ENCODE measurements around the gene RTF1. TPM values are rescaled to one million over a fixed set of nuclear protein-coding genes. Genes with fewer than 3 reads are reported as not detected.
A peak's percentile ranks its signal among the peaks of the same experiment; 100 is the strongest.

RTF1 gene
- polyA plus RNA-seq, 3 donors, result 11.2 to 19.1 (median 15.0) TPM

GRCh38 chr15:41520636-41521035 is 103.7 kb downstream of the RTF1 start:
- Histone ChIP-seq H3K36me3 (replicated peaks in 1 of 2; ENCODE audit: control insufficient read depth in 1 of 2, insufficient read depth in 2 of 2, low read length in 2 of 2) (peaks cover 20 to 55% of the 10 kb centered on the region in 2 donors), H3K79me2 (ENCODE audit: insufficient read depth, low read length) (no peaks in the 10 kb centered on the region), H3K9me3 (replicated peaks in 1 of 2; ENCODE audit: control insufficient read depth in 1 of 2, insufficient read depth in 1 of 2, low read length in 2 of 2) (no peaks in the 10 kb centered on the region), H3K9ac (ENCODE audit: insufficient read depth, low read length, poor library complexity, severe bottlenecking) (no peak overlapping the region), H3K4me1 (ENCODE audit: control insufficient read depth in 1 of 2, insufficient read depth in 2 of 2, low read length in 2 of 2) (no peaks in the 10 kb centered on the region), H3K27me3 (ENCODE audit: control insufficient read depth in 2 of 2, insufficient read depth in 2 of 2, low read length in 2 of 2) (no peaks in the 10 kb centered on the region), H2AFZ (ENCODE audit: insufficient read depth, low read depth, low read length, poor library complexity, severe bottlenecking) (no peak overlapping the region), H3K27ac (ENCODE audit: low read depth in 1 of 2, low read length in 2 of 2) (no peak overlapping the region), H4K20me1 (ENCODE audit: insufficient read depth, low read length) (no peaks in the 10 kb centered on the region), H3K4me2 (replicated peaks; ENCODE audit: extremely low read depth, low read length, poor library complexity, severe bottlenecking) (no peak overlapping the region), H3K4me3 (replicated peaks in 1 of 3; ENCODE audit: low read depth in 2 of 3, low read length in 3 of 3) (no peak overlapping the region)
- no peak overlapping the region for H3K4me3 Mint-ChIP-seq
- peaks cover 0 to 3% (median 0%) of the 10 kb centered on the region in 3 donors for H3K27me3 Mint-ChIP-seq (ENCODE audit: low read depth in 3 of 3)
- no peak overlapping the region for H3K27ac Mint-ChIP-seq
- TF ChIP-seq CTCF (IDR thresholded peaks at IDR 0.05), result no peak
- H3K4me1 Mint-ChIP-seq, result no peaks in the 10 kb centered on the region
- 99% methylated on average over 16 of the region's 17 CpGs for WGBS (ENCODE audit: insufficient coverage)
- intact Hi-C loops (cut with micrococcal nuclease), result no loop called here
- no peak for DNase-seq
- H3K9me3 Mint-ChIP-seq, result no peaks in the 10 kb centered on the region
- H3K36me3 Mint-ChIP-seq, result peaks cover 41 to 50% of the 10 kb centered on the region in 2 donors

GRCh38 chr15:41521614-41522013 is 104.7 kb downstream of the RTF1 start:
- Histone ChIP-seq H3K79me2 (ENCODE audit: insufficient read depth, low read length) (no peaks in the 10 kb centered on the region), H3K27me3 (ENCODE audit: control insufficient read depth in 2 of 2, insufficient read depth in 2 of 2, low read length in 2 of 2) (no peaks in the 10 kb centered on the region), H3K9ac (ENCODE audit: insufficient read depth, low read length, poor library complexity, severe bottlenecking) (no peak overlapping the region), H3K36me3 (replicated peaks in 1 of 2; ENCODE audit: control insufficient read depth in 1 of 2, insufficient read depth in 2 of 2, low read length in 2 of 2) (peaks cover 26 to 65% of the 10 kb centered on the region in 2 donors), H3K9me3 (replicated peaks in 1 of 2; ENCODE audit: control insufficient read depth in 1 of 2, insufficient read depth in 1 of 2, low read length in 2 of 2) (no peaks in the 10 kb centered on the region), H2AFZ (ENCODE audit: insufficient read depth, low read depth, low read length, poor library complexity, severe bottlenecking) (no peak overlapping the region), H3K27ac (ENCODE audit: low read depth in 1 of 2, low read length in 2 of 2) (no peak overlapping the region), H3K4me3 (replicated peaks in 1 of 3; ENCODE audit: low read depth in 2 of 3, low read length in 3 of 3) (no peak overlapping the region), H4K20me1 (ENCODE audit: insufficient read depth, low read length) (no peaks in the 10 kb centered on the region), H3K4me1 (ENCODE audit: control insufficient read depth in 1 of 2, insufficient read depth in 2 of 2, low read length in 2 of 2) (no peaks in the 10 kb centered on the region), H3K4me2 (replicated peaks; ENCODE audit: extremely low read depth, low read length, poor library complexity, severe bottlenecking) (no peak overlapping the region)
- intact Hi-C loops (cut with micrococcal nuclease), result no loop called here
- TF ChIP-seq CTCF (IDR thresholded peaks at IDR 0.05), result no peak
- H3K9me3 Mint-ChIP-seq, result no peaks in the 10 kb centered on the region
- 89% methylated on average over 6 of the region's 9 CpGs for WGBS (ENCODE audit: insufficient coverage)
- H3K27me3 Mint-ChIP-seq (ENCODE audit: low read depth in 3 of 3), result peaks cover 0 to 3% (median 0%) of the 10 kb centered on the region in 3 donors
- H3K4me3 Mint-ChIP-seq, result no peak overlapping the region
- no peaks in the 10 kb centered on the region for H3K4me1 Mint-ChIP-seq
- peak overlapping the region in 1 of 7 donors; percentile 50 for H3K27ac Mint-ChIP-seq
- H3K36me3 Mint-ChIP-seq, result peaks cover 47 to 54% of the 10 kb centered on the region in 2 donors
- DNase-seq, result no peak

Measured in CD14-positive monocyte (primary cell).